Measurements from ENCODE around the gene CHCHD10. TPM values are rescaled to one million over a fixed set of nuclear protein-coding genes. Genes with fewer than 3 reads are reported as not detected.
A peak's percentile ranks its signal among the peaks of the same experiment; 100 is the strongest.

The CHCHD10 gene
- total RNA-seq, 1 donor from 2014 or later, result 2.0 TPM

GRCh38 chr22:23750367-23750713, 17.4 kb downstream of the CHCHD10 start:
- H3K9me3 ChIP-seq, result no peaks in the 10 kb centered on the region
- peaks cover 0 to 3% of the 10 kb centered on the region in 2 donors for H3K36me3 ChIP-seq
- no peak for DNase-seq (ENCODE audit: low spot score in 2 of 2)
- peak overlapping the region; percentile 75 to 88 for H3K4me3 ChIP-seq
- no peaks in the 10 kb centered on the region for H3K27me3 ChIP-seq
- H3K27ac ChIP-seq, result peak overlapping the region; percentile 81 to 92
- intact Hi-C loops (cut with DNase I), result loop anchor here (2.0 kb wide), 1 partner anchor 34 kb away; no protein-coding TSS in a partner anchor
- peaks cover 0 to 3% of the 10 kb centered on the region in 2 donors for H3K4me1 ChIP-seq
- TF ChIP-seq, protein P1, sequence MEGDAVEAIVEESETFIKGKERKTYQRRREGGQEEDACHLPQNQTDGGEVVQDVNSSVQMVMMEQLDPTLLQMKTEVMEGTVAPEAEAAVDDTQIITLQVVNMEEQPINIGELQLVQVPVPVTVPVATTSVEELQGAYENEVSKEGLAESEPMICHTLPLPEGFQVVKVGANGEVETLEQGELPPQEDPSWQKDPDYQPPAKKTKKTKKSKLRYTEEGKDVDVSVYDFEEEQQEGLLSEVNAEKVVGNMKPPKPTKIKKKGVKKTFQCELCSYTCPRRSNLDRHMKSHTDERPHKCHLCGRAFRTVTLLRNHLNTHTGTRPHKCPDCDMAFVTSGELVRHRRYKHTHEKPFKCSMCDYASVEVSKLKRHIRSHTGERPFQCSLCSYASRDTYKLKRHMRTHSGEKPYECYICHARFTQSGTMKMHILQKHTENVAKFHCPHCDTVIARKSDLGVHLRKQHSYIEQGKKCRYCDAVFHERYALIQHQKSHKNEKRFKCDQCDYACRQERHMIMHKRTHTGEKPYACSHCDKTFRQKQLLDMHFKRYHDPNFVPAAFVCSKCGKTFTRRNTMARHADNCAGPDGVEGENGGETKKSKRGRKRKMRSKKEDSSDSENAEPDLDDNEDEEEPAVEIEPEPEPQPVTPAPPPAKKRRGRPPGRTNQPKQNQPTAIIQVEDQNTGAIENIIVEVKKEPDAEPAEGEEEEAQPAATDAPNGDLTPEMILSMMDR (IDR thresholded peaks at IDR 0.05), result no peak

- Histone ChIP-seq H3K27me3 (no peaks in the 10 kb centered on the region), H3K36me3 (peaks cover 4 to 7% of the 10 kb centered on the region in 2 donors), H3K27ac (peak overlapping the region; percentile 81 to 92), H3K4me3 (peak overlapping the region; percentile 75 to 88), H3K4me1 (peaks cover 0 to 3% of the 10 kb centered on the region in 2 donors), H3K9me3 (no peaks in the 10 kb centered on the region)
- intact Hi-C loops (cut with DNase I), result loop anchor here (2.0 kb wide), 1 partner anchor 33 kb away; no protein-coding TSS in a partner anchor
- TF ChIP-seq, protein P1 (IDR thresholded peaks at IDR 0.05), result no peak
- no peak for DNase-seq (ENCODE audit: low spot score in 2 of 2)
Measured at GRCh38 chr22:23749841-23750301, 17.9 kb downstream of the CHCHD10 start.

GRCh38 chr22:23745791-23746190, 22.0 kb downstream of the CHCHD10 start:
- Histone ChIP-seq H3K36me3 (peaks cover 31 to 46% of the 10 kb centered on the region in 2 donors), H3K4me1 (peaks cover 0 to 8% of the 10 kb centered on the region in 2 donors), H3K4me3 (no peak overlapping the region), H3K9me3 (no peaks in the 10 kb centered on the region), H3K27me3 (no peaks in the 10 kb centered on the region), H3K27ac (no peak overlapping the region)
- TF ChIP-seq, protein P1 (IDR thresholded peaks at IDR 0.05), result no peak
- DNase-seq (ENCODE audit: low spot score in 2 of 2), result no peak
- intact Hi-C loops (cut with DNase I), result no loop called here

- no peaks in the 10 kb centered on the region for H3K9me3 ChIP-seq
- no peak overlapping the region for H3K4me3 ChIP-seq
- H3K27me3 ChIP-seq, result no peaks in the 10 kb centered on the region
- TF ChIP-seq, protein P1 (IDR thresholded peaks at IDR 0.05), result no peak
- H3K27ac ChIP-seq, result no peak overlapping the region
- intact Hi-C loops (cut with DNase I), result no loop called here
- H3K36me3 ChIP-seq, result peaks cover 31 to 47% of the 10 kb centered on the region in 2 donors
- peaks cover 0 to 6% of the 10 kb centered on the region in 2 donors for H3K4me1 ChIP-seq
- no peak for DNase-seq (ENCODE audit: low spot score in 2 of 2)
Measured at GRCh38 chr22:23744485-23744884, 23.3 kb downstream of the CHCHD10 start.

GRCh38 chr22:23744001-23744400, 23.8 kb downstream of the CHCHD10 start:
- TF ChIP-seq, protein P1 (IDR thresholded peaks at IDR 0.05), result no peak

More at GRCh38 chr22:23744001-23744400, 23.8 kb downstream of the CHCHD10 start:
- Histone ChIP-seq H3K36me3 (peaks cover 31 to 47% of the 10 kb centered on the region in 2 donors), H3K4me1 (peaks cover 0 to 5% of the 10 kb centered on the region in 2 donors), H3K4me3 (no peak overlapping the region), H3K9me3 (no peaks in the 10 kb centered on the region), H3K27me3 (no peaks in the 10 kb centered on the region), H3K27ac (peak overlapping the region in 1 of 2 donors; percentile 49)
- intact Hi-C loops (cut with DNase I), result no loop called here
- no peak for DNase-seq (ENCODE audit: low spot score in 2 of 2)
